ENCODE data around the gene BCL7C.
A peak's percentile ranks its signal among the peaks of the same experiment; 100 is the strongest.

Gene BCL7C

GRCh38 chr16:30893744-30894539 lies at the start of gene BCL7C:
BCL7C (minus strand) TSS chr16:30894077; CDS start chr16:30893944, 133 bp downstream.
- ATAC-seq = peak; percentile 68
- no peak for TF ChIP-seq ISL1 (CRISPR knock-in tag; IDR thresholded peaks at IDR 0.05)
- TF ChIP-seq TCF4 (CRISPR knock-in tag; IDR thresholded peaks at IDR 0.05; ENCODE audit: borderline replicate concordance) = no peak
- TF ChIP-seq TSHZ2 (CRISPR knock-in tag; IDR thresholded peaks at IDR 0.05) = peak; percentile 76
- TF ChIP-seq ZNF8 (CRISPR knock-in tag; IDR thresholded peaks at IDR 0.05) = no peak
- TF ChIP-seq ZNF565 (CRISPR knock-in tag; conservative IDR thresholded peaks at IDR 0.05; ENCODE audit: low read depth) = no peak
- no peak for TF ChIP-seq TOX (CRISPR knock-in tag; IDR thresholded peaks at IDR 0.05; ENCODE audit: borderline replicate concordance)
- TF ChIP-seq OSR1 (CRISPR knock-in tag; IDR thresholded peaks at IDR 0.05) = no peak
- TF ChIP-seq CREB5 (CRISPR knock-in tag; IDR thresholded peaks at IDR 0.05; ENCODE audit: low read depth) = no peak
- TF ChIP-seq ZFP3 (CRISPR knock-in tag; IDR thresholded peaks at IDR 0.05) = peak; percentile 73; the same call in 1 of the 2 replicates
- peak; percentile 91 for TF ChIP-seq CSDC2 (CRISPR knock-in tag; IDR thresholded peaks at IDR 0.05)
- no peak for TF ChIP-seq POU6F1 (CRISPR knock-in tag; IDR thresholded peaks at IDR 0.05; ENCODE audit: borderline replicate concordance, low read depth)
- no peak for TF ChIP-seq ZC3H10 (CRISPR knock-in tag; IDR thresholded peaks at IDR 0.05)
- no peak for TF ChIP-seq ZNF70 (CRISPR knock-in tag; IDR thresholded peaks at IDR 0.05)
- no peak for TF ChIP-seq ZFP30 (CRISPR knock-in tag; IDR thresholded peaks at IDR 0.05)
- no peak for TF ChIP-seq CSRNP3 (CRISPR knock-in tag; IDR thresholded peaks at IDR 0.05)
- TF ChIP-seq PPARA (CRISPR knock-in tag; IDR thresholded peaks at IDR 0.05; ENCODE audit: borderline replicate concordance) = no peak
- no peak for TF ChIP-seq PATZ1 (CRISPR knock-in tag; IDR thresholded peaks at IDR 0.05; ENCODE audit: borderline replicate concordance)
- TF ChIP-seq BACH2 (CRISPR knock-in tag; IDR thresholded peaks at IDR 0.05; ENCODE audit: borderline replicate concordance) = no peak
- TF ChIP-seq ESRRG (CRISPR knock-in tag; IDR thresholded peaks at IDR 0.05) = peak; percentile 60; the same call in 1 of the 2 replicates
- TF ChIP-seq ARNTL (CRISPR knock-in tag; IDR thresholded peaks at IDR 0.05; ENCODE audit: borderline replicate concordance, low read depth) = no peak
- TF ChIP-seq RARB (CRISPR knock-in tag; IDR thresholded peaks at IDR 0.05) = no peak
- no peak for TF ChIP-seq SNAI2 (CRISPR knock-in tag; IDR thresholded peaks at IDR 0.05)
- TF ChIP-seq GLIS3 (CRISPR knock-in tag; IDR thresholded peaks at IDR 0.05) = 0 out of 2 replicates have a peak, but pooled peaks have one; percentile 62

GRCh38 chr16:30942426-30942806 lies 48.5 kb upstream of the BCL7C start:
- no peak for ATAC-seq
- TF ChIP-seq ZFP3 (CRISPR knock-in tag; IDR thresholded peaks at IDR 0.05) = peak; percentile 79
- no peak for TF ChIP-seq RARB (CRISPR knock-in tag; IDR thresholded peaks at IDR 0.05)
